NB4 (cell line): ENCODE measurements around the gene TMEM131L.

Experiments used
- CTCF ChIP-seq: IDR thresholded peaks from one replicate; pipeline ENCODE4 v1.5.1; 2012; ENCODE audit warnings: low read depth, low read length
- MAX ChIP-seq: IDR thresholded peaks from 2 replicates; pipeline ENCODE4 v1.6.1; 2011; ENCODE audit warnings: low read depth, low read length
- MYC ChIP-seq: IDR thresholded peaks from 2 replicates; pipeline ENCODE4 v1.6.1; 2011; ENCODE audit warnings: low read depth, low read length
- POLR2A ChIP-seq: IDR thresholded peaks from 2 replicates; pipeline ENCODE4 v1.6.1; 2011; ENCODE audit warnings: mild to moderate bottlenecking; ENCODE audit not compliant: insufficient read length; ENCODE audit errors: extremely low read depth

- TF ChIP-seq MAX (no peak), MYC (no peak), CTCF (no peak), POLR2A (no peak)
Observed at GRCh38 chr4:153451911-153452657, 14.1 kb upstream of the TMEM131L start.
